Activated CD4-positive, alpha-beta T cell treated with anti-CD3 and anti-CD28 coated beads, Interleukin-2, amount 50 U/mL, for 1 hour (primary cell): Measurements from ENCODE around the gene ARHGAP45.

Source experiments
- DNase-seq: peaks from one replicate; pipeline ENCODE4 v3.0.0-alpha.2; 2020

ARHGAP45 gene

GRCh38 chr19:1038978-1039645, 27.9 kb upstream of the ARHGAP45 start:
- DNase-seq, result no peak

- DNase-seq, result peak; percentile 99
Measured at GRCh38 chr19:1039646-1040475, 27.1 kb upstream of the ARHGAP45 start, which contains the start of gene ABCA7. Gene ABCA7 (plus strand): TSS chr19:1040107. CDS start chr19:1041362, 1,255 bp downstream.

GRCh38 chr19:1040476-1041271, 26.3 kb upstream of the ARHGAP45 start:
- peak; percentile 87 for DNase-seq

- no peak for DNase-seq
Measured at GRCh38 chr19:1041272-1041834, 25.6 kb upstream of the ARHGAP45 start.

GRCh38 chr19:1041835-1042685, 24.9 kb upstream of the ARHGAP45 start:
- DNase-seq, result no peak

GRCh38 chr19:1042689-1043511, 24.1 kb upstream of the ARHGAP45 start:
- no peak for DNase-seq

GRCh38 chr19:1045247-1045603, 21.7 kb upstream of the ARHGAP45 start:
- DNase-seq, result peak; percentile 76

- DNase-seq, result no peak
Measured at GRCh38 chr19:1046117-1046626, 20.8 kb upstream of the ARHGAP45 start.

- no peak for DNase-seq
Measured at GRCh38 chr19:1046836-1047695, 19.9 kb upstream of the ARHGAP45 start.

GRCh38 chr19:1047696-1048147, 19.2 kb upstream of the ARHGAP45 start:
- DNase-seq, result no peak

- DNase-seq, result no peak
Measured at GRCh38 chr19:1049106-1049505, 17.9 kb upstream of the ARHGAP45 start.

GRCh38 chr19:1049800-1050199, 17.2 kb upstream of the ARHGAP45 start:
- DNase-seq, result no peak

- no peak for DNase-seq
Measured at GRCh38 chr19:1050989-1051788, 15.8 kb upstream of the ARHGAP45 start.

GRCh38 chr19:1051791-1052190, 15.2 kb upstream of the ARHGAP45 start:
- no peak for DNase-seq

- DNase-seq, result no peak
Measured at GRCh38 chr19:1052349-1052975, 14.5 kb upstream of the ARHGAP45 start.

GRCh38 chr19:1053176-1054101, 13.5 kb upstream of the ARHGAP45 start:
- DNase-seq, result no peak
